Spleen (tissue), 7 donors: ENCODE results near the gene FBN1.

ENCODE experiments used
- POLR2A ChIP-seq, 3 donors: fragments of 450-650 bp; IDR thresholded peaks; one replicate each; pipeline ENCODE4 v1.5.1; 2017; ENCODE audit warnings: antibody characterized with exemption in 3 of 3, mild to moderate bottlenecking in 1 of 3
- TF ChIP-seq, protein P1 (sequence below), 11 experiments: fragments of 200-600 bp in 7 of 11; fragments of 450-650 bp in 4 of 11; sonication (generic) in 4 of 11; IDR thresholded peaks in 8 of 11; conservative IDR thresholded peaks in 3 of 11; 1 replicate in 7 of 11; 2 replicates in 4 of 11; pipeline versions ENCODE4 v1.4.0 to v1.8.0; 2016 to 2021; ENCODE audit warnings: antibody characterized with exemption in 11 of 11, inconsistent platforms in 4 of 11, mild to moderate bottlenecking in 1 of 11
- donor health status: DM: no; HTN: no; CAD: no; lungs with moderate emphysema.
- donor health status: DM: no; HTN: no; CAD: no.
- donor health status: DM: no; HTN: no; CAD: no.

DNA sequence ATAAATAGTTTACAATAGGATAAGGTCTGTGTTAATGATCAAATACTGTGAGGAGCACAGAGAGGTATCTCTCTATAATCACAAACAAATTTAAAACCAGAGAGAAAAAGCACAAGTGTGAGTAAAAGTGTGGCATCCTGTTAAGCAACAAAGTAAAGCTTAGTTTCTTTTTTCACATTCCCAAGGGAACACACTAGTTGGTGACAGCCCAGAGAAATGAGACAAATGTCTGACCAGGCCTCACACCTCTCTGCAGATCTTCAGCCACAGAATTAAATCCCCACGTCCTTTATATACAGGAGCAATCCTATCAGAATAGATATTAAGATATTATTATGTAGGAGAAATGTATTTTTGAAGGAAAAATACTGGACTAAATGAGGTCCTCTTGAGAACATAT, 2.7 kb downstream of the FBN1 start:
- TF ChIP-seq, protein P1, sequence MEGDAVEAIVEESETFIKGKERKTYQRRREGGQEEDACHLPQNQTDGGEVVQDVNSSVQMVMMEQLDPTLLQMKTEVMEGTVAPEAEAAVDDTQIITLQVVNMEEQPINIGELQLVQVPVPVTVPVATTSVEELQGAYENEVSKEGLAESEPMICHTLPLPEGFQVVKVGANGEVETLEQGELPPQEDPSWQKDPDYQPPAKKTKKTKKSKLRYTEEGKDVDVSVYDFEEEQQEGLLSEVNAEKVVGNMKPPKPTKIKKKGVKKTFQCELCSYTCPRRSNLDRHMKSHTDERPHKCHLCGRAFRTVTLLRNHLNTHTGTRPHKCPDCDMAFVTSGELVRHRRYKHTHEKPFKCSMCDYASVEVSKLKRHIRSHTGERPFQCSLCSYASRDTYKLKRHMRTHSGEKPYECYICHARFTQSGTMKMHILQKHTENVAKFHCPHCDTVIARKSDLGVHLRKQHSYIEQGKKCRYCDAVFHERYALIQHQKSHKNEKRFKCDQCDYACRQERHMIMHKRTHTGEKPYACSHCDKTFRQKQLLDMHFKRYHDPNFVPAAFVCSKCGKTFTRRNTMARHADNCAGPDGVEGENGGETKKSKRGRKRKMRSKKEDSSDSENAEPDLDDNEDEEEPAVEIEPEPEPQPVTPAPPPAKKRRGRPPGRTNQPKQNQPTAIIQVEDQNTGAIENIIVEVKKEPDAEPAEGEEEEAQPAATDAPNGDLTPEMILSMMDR (IDR thresholded peaks at IDR 0.05 in 8 of 11, conservative IDR thresholded peaks at IDR 0.05 in 3 of 11) = no peak
- TF ChIP-seq POLR2A (IDR thresholded peaks at IDR 0.05) = no peak
